ENCODE data around the gene PACSIN1. TPM values are rescaled to one million over a fixed set of nuclear protein-coding genes. Genes with fewer than 3 reads are reported as not detected.

The PACSIN1 gene
- total RNA-seq, 1 experiment from 2014 or later = not detected

DNA sequence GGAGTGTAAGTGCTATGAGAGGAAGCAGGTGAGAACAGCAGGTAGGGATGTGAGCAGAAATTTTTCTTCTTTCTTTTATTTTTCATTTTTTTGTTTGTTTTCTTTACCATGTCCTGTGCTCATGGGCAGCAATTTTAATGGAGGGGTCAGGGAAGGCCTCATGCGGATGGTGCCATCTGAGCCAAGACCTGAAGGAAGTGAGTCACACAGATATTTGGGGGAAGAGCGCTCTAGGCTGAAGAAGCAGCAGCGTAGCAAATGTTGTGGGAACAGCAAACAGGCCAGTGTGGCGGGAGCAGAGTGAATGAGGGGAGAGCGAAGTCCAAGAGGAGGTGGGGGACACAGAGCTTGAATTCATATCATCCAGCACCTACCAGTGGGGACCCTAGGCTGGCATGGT lies 77.5 kb downstream of the PACSIN1 start:
- DNase-seq (ENCODE audit: low read depth) = peak; percentile 76

DNA sequence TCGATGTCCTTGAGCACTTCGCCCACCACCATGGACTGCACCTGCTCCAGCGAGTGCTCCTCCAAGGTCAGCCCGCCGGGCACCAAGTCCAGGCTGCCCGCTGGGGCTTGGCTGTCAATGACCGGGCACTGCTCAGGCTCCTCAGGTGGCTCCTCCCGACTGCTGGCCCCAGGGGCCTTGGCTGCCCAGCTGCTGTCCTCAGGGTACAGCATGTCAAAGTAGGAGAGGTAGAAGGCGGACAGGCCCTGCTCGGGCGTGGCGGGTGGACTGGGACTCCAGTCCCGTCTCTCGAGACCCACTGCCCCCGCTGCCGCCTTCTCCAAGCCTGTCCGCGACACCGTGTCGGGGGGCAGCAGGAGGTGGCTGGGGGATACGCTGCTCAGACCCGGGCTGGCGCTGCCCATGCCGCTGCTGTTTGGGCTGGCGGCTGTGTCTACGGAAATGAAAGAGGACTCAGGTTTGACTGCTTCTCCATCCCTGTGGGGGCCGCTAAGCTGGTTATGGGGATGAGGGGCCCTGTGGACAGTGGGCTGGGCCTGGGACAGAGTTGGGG lies 78.3 kb downstream of the PACSIN1 start:
- DNase-seq (ENCODE audit: low read depth) = no peak

GRCh38 chr6:34544776-34545471 lies 79.0 kb downstream of the PACSIN1 start:
- no peak for DNase-seq (ENCODE audit: low read depth)

DNA sequence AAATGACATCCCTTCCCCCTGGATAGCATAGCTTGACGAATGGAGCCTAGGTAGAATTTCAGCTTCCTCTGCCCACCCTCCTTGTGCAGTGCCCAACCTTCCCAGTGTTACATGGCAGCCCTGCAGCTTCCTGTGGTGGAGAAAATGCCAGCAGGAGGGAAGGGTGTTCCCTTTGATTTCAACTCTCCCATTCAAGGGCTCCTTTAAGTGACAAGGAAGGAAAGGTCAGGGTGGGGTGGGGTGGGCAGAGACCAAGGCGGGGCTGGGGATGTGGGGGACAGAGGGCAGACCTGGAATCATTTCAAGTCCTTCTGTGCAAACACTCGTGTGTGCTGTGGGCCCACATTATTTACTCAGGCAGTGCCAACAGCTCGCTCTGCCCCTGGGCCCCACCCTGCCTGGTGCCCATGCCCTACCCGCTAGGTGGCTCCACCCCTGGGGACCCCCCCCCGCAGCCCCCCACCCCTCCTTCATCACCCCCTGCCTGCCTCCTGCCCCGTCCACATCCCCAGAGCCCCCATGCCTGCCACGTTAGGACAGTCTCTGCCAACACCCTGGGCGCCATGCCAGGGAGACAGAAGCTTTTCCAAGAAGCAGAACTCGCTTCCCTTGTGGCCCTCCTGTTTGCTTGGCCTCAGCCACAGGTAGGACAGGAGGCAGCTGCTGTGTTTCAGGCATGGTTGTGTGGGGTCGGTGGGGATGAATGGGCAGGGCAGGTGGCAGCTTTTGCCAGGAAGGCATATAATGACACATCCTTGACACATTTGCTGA lies 80.9 kb downstream of the PACSIN1 start:
- DNase-seq (ENCODE audit: low read depth) = peak; percentile 37

- no peak for DNase-seq (ENCODE audit: low read depth)
Measured at GRCh38 chr6:34547701-34548644, 82.1 kb downstream of the PACSIN1 start.

GRCh38 chr6:34549026-34549803 lies 83.3 kb downstream of the PACSIN1 start:
- no peak for DNase-seq (ENCODE audit: low read depth)

GRCh38 chr6:34549804-34550202 lies 83.9 kb downstream of the PACSIN1 start:
- no peak for DNase-seq (ENCODE audit: low read depth)

DNA sequence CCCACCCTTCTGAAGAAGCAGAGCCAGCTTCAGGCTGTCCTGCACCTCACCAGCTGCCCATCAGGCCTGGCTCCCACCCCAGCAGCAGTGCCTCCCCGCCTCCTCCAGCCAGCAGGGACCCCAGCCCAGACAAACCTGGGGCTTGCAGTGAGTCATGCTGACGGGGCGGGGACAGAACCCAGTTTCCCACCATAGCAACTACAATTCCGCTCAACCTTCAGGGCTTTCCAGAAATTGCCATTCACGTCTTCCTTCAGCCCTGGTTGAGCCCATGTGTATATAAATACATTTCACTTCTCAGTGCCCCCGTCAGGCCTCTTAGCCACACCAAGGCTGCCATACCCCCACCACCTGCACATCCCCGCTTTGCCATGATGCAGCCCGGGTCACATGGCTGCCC lies 85.8 kb downstream of the PACSIN1 start:
- no peak for DNase-seq (ENCODE audit: low read depth)

GRCh38 chr6:34552620-34553019 lies 86.7 kb downstream of the PACSIN1 start:
- DNase-seq (ENCODE audit: low read depth) = no peak

DNA sequence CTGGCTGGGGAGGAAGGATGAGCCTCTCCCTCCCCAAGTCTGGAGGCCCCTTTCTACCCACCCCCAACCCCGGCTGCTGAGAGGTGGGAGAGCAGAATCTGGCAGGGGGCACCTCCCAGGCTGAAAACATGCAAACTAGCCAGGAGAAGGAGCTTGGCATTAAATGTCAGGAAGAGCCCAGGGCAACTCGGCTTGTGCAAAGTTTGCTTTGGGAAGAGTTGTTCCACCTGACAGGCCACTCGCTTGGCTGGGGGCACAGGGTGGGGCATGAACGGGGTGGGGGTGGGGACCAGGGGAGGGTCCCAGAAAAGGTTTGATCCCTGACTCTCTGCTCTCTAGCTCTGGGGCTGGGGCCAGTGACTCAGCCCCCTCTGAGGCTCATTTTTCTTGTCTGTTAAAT lies 87.3 kb downstream of the PACSIN1 start:
- DNase-seq (ENCODE audit: low read depth) = no peak

DNA sequence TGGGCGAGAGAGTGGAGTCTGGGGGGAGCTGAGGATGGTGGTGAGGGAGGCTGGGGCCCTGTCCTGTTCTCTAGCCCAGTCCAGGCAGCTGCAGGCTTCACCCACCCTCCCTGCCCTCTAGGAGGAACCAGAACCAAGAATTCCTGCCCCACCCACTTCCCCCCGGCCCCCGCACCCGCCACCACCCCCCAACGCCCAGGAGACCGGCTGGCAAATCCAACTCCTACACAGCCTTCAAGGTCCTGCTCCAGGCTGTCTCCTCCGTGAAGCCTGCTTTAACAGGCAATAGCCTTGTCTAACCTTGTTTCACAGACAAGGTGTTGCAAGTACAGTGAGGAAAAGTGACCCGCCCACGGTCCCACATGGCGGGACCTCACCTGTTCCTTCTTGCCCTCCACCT lies 87.9 kb downstream of the PACSIN1 start:
- no peak for DNase-seq (ENCODE audit: low read depth)

DNA sequence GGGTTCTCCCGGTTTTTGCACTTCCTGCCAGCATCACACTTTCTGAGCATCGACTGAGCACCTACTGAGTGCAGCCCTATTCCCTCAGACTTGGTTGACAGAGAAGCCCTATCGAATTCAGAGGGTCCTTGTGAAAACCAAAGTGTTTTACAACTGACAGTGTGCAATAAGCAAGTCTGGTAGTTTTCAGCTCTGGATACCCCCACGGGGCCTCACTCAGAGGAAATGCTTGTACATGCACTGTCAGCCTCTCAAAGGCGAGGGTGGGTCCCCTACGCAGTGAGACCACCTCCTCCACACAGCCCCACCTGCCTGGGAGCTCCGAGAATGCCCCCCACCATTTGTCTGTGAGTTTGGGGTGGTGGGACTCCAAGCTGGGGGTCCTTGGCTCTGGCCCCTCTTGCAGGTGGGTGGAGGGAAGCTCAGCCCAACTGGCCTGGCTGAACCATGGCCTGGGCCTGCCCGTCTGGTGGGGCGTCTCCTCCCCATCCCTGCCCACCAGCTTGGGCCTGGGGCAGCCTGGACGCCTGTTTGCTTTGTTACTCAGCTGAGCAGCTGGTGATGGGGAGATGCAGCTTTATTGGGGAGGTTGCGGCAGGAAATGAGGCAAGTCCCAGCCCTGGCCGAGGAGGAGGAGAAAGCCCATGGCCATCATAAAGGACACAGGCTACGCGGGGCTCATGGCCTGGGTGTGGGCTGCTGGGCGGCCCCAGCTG lies 88.6 kb downstream of the PACSIN1 start:
- no peak for DNase-seq (ENCODE audit: low read depth)

- no peak for DNase-seq (ENCODE audit: low read depth)
Measured at GRCh38 chr6:34555007-34555322, 89.1 kb downstream of the PACSIN1 start.

DNA sequence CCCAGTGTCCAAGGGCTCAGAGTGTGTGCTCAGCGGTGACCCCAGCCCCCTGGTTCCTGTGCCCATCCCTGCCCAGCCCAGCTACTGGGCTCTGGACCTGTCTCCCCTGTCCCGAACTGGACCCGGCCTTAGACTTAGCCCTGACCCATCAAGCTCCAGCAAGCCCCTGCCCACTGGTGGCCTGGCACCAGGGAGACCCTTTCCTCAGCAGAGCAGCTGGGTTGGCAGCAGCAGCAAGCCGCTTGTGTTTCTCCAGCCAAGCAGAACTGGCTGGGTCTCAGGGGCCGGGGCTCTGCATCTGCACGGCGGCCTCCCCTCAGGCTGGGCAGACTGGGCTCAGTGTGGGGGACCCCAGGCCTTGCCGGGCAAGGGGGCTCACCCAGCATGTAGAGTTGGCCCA lies 89.5 kb downstream of the PACSIN1 start:
- DNase-seq (ENCODE audit: low read depth) = no peak

- DNase-seq (ENCODE audit: low read depth) = peak; percentile 31
Measured at GRCh38 chr6:34556031-34556471, 90.2 kb downstream of the PACSIN1 start, which contains the start of gene SPDEF. SPDEF (minus strand) TSS chr6:34556329; CDS start chr6:34544455, 11,874 bp downstream.

GRCh38 chr6:34556493-34556892 lies 90.6 kb downstream of the PACSIN1 start:
- DNase-seq (ENCODE audit: low read depth) = no peak

GRCh38 chr6:34557228-34557627 lies 91.4 kb downstream of the PACSIN1 start:
- no peak for DNase-seq (ENCODE audit: low read depth)

DNA sequence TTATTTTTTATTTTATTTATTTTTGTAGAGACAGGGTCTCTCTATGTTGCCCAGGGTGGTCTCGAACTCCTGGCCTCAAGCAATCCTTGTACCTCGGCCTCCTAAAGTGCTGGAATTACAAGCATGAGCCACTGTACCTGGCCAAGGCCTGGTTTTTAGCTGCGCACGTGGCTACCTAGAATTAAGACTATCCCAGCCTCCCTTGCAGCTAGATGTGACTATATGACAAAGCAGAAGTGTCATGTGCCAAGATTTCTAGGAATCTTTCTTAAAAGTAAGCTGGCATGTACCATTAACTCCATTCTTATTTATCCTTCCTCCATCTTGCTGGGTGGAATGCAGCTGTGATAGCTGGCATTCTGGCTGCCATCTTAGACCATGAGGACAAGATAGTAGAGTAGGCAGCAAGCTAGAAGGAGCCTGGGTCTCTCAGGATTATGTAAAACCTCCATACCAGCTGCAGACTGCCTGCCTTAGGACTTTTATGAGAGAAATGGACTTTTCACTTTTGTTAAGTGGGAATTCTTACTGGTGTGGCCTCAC lies 92.4 kb downstream of the PACSIN1 start:
- no peak for DNase-seq (ENCODE audit: low read depth)

DNA sequence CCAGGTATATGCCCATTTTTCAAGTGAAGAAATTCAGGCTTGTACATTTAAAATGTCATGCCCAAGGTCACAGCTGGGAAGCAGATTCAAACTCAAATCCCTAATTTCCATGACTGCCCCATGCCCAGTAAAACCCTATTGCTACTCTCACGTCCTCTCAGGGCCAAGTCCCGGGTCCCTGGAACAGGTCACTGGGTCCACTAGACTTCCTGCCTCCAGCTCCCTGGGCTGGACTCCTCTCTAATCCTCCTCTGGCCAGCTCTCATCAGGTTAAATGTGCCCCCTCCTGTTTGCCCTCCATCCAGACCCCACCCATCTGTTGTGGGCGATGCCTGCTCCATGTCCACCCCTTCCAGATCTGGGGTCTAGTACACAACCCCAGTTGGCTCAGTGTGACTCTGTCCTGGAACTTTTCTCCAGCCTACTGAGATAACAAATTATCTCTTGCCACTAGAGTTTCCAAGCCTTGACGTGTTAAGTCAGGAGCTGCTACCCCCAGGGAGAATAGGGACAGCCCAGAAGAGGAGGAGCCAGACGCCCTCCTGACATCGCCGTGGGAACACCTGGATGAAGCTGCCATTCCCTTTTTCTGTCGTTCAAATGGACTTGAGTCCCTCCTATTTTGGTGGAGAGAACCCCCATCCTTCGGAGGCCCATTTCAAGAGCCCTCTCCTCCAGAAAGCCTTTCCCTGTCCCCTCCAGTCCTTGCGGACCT lies 93.9 kb downstream of the PACSIN1 start:
- DNase-seq (ENCODE audit: low read depth) = no peak
